HCEC 1CT (cell line): ENCODE results near the gene ITGB6.

Experiments used
- DNase-seq: peaks from one replicate; pipeline ENCODE4 v3.0.0-alpha.2; 2017

Gene ITGB6

GRCh38 chr2:160199683-160200389 lies at the start of gene ITGB6:
TSS of gene ITGB6 (minus strand) at chr2:160200272. CDS start at chr2:160200063, 209 bp downstream.
- no peak for DNase-seq

DNA sequence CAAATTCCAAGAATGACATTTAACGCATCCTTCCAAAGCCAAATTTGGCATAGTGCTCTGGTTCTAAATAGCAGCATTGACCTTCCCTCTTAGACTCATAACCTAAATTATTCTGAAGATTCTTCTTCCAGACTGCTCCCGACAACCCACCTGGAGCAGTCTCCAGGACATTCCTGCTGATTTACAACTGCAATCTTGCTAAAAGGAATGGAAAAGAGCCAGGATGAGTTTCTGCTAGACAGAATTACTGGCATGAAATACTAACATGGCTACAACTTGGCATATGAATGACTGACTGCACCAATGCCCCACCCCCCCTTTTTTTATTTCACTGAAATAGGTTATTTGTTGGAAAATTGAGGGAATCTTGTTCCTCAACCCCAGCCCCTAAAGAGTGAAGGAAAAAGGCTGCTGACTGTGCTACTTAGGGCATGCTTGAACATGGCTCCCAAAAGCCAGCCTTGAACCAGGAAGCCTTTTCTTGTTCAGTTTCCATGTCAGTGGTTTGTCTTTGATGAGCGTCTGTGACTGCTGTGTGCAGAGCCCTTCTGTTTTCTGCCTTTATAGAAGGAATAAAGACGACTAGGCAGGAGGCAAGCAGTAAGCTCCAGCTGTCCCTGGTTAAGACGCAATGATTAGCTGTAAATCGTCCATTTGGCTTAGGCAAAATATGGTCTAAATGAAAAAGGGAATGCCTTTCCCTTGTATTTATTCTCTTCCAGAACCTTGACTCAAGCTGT lies 47.4 kb upstream of the ITGB6 start:
- DNase-seq: no peak

DNA sequence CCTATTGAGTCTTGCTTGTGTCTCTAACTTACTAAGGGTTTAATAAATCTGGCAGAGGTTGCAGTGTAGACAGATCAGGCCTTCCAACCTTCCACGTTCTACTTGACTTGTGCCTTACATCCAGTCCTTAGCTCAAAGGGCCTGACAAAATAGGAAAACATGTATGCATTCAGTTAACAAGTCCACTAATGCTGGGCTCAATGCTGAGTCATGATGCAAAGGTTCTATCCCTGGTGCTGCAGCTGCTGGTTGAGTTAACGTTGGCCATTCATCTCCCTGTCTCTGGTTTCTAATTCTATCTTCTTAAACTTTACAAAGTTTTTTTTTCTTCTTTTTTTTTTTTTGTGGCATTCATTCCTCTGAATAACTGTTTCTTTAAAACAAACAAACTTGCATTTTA lies 46.3 kb upstream of the ITGB6 start:
- no peak for DNase-seq

DNA sequence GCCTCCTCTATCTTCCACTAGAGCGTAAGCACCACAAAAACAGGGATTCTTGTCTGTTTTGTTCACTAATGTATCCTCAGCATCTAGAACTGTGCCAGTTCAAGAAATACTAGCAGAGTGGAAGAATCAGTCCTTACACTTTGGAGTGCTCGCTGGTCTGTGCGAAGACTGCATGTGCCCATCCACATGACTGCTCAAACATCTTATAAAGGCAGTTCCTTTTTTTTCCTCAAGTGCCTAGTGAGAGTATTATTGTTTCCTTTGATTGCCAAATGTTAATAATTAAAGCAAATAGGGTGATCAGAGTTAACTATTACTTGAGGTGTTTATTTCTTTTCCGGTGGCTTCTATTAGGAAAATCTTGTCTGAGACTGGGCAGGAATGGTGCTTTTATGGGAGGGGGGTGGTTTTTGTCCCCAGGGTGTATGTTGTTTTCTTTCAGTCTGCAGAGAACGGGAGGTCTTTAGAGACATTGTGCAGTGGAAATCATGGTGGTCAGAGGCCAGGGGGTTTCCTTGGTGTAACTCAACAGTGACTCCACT lies 45.6 kb upstream of the ITGB6 start:
- DNase-seq: no peak

GRCh38 chr2:160242893-160243564 lies 43.0 kb upstream of the ITGB6 start:
- DNase-seq: no peak

DNA sequence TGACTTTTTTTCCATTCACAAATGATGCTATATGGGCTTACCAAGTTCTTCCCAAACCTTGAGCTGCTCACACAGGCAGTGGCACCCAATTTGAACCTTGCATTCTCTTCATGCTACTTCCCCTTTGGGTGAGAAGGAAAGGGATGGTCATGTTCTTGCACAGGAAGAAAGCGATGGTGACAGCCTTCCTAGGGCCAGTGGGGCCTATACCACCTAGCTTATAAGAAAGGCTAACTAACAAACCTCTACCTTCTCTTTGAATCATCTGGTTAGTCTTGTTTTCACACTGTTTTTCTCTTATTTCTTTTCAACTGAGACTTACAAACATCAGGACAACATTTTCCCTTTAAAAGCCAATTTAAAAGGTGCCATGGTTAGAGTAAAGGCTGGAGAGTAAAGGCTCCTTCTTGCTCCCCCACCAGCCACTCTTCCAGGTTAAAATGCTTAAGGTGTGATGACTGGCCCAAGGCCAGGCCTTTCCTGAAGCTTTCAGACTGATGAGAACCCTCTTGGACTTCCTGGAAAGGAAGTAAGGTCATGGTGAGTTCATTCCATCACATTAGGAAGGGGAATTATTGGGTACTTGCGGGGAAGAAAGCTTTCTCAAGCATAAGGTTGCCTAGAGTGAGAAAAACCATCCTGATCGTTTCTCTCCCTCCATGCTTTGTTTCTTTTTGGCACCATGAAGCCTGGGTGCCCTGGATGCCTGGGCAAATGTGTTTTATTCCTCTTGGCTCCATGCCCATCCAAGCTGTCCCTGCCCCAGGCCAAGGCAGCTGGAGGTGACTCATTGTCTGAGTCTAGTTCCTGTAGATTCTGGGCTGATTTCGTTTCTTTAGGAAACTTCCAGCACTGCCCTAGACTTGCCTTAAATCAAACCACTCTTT lies 41.4 kb upstream of the ITGB6 start:
- peak; percentile 76 for DNase-seq

DNA sequence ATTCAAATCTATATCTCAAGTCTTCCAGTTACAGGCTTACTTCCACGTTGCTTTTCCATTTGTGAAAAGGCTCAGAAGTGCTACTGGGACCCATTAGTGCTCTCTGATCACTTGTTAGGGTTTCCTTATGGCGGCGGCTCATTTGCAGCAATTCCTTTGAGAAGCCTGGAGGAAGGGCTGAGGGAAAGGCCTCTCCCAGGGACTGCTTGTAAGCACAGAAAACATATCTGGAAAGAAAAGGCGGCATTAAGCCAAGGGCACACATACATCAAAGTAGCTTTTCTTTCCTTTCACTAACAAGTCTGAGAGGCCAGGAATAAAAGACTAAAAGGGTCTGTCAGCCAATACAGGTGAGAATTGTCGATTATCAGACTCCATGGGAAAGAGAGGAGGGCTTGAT lies 39.4 kb upstream of the ITGB6 start:
- DNase-seq: no peak

DNA sequence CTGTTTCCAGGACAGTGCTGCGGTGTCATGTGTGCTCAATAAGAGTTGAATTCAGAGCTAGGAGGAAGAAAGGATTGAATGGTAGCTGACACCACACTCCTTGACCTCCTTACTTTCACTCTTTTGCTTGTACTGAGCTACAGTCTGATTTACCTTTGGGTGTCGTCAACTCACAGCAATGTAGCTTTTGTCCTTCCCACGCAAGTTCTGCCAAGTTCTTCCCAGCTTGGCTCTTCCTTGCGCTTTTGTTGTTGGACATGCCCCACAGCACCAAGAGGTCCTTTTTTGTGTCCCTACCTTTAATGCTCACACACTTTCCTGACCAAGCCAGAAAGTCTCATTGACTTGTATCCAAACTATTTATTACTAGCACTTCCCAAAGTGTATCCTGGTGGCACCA lies 38.3 kb upstream of the ITGB6 start:
- no peak for DNase-seq

GRCh38 chr2:160232905-160233475 lies 32.9 kb upstream of the ITGB6 start:
- no peak for DNase-seq

DNA sequence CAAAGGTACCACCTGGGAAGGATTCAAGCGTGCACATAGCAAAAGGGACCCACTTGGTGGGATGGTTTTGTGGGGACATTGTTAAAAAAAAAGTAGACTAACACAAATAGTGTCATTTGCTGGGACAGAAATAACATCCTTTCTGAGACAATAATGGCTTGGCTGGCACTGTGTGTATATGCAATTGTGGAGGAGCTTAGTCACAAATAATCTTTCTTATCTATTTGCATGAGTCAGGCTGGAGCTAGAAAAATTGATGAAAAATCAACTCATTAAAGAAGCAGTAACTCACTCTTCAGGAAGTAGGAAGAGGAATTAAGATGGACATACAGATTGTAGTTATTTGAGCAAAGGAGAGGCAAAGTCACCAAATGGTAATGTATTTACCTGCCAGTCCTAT lies 29.5 kb upstream of the ITGB6 start:
- peak; percentile 49 for DNase-seq

DNA sequence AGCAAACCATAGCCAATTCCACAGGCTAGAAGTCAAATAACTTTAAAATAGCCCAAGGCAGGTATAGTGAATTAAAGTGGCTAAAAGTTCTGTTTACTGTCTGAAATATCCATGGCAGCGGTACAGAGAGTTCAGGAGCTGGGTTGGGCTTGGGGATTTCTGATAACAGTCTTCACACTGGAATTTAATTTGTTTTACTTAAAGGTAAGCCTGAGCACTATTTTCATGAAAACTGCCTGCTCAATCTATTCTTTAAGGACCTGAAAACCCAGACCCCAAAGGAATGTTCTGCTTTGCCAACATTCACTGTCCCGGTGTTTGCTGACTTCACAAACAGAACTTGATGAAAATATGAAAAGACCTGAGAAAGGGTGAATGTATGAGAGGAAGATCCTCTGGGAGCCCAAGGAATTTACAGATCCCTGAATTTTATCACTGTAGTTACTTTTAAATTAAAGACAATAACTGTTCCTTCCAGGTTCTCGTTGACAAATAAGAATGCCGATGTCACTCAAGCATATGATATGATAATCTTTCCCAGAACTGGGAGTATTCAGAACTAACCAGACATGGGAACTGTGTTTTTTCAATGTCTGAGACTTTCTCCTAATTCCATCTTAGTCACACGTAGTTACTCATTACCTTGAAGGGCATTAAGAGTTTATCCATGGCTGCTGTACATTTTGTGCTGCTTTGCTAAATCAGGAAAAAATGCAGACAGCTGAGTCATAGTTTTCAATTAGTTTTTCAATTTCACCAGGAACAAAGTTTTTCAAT lies 28.3 kb upstream of the ITGB6 start:
- DNase-seq: peak; percentile 89

DNA sequence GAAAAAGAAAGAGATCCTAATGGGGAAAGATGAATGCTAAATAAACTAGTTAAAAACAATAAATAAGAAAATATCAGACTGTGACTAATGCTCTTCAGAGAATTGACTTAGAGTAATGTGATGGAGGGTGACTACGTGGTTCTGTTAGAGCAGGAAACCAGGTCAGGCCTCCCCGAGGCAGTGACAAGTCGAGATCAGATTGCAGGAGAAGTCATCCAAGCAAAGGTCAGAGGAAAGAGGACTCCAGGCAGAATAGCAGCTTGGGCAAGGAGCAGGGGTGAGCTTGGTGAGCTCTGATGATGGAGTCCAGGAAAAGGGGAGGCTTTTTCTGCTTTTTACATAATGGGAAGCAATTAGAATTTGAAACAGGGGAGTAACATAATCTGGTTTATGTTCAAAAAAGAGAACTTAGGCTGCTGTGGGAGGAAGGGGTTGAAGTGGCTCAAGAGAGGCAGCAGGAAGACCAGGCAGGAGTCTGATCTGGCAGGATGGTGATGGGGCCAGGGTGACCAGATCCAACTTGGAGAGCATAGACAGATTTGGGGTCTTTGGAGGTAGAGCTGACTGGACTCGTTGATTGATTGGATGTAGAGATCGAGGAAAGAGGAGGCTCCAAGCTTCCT lies 27.3 kb upstream of the ITGB6 start:
- DNase-seq: peak; percentile 83

DNA sequence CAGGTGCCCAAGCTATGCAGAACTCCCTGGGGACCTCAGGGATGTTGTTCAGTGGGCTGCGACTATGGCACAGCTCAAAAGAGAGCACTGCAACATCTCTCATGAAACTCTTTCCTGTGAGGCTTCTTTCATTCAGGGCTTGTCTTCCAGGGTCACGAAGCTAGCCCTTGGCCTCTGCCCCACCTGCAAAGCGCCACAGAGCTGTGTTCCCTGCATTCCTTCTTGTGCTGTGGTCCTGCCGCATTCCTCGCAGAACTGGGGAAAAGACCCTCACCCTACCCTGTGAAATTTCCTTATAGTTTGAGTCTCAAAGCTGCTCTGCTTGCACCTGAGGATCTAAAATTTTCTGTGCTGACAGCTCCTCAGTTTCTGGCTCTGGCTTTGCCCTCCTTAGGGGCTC lies 26.3 kb upstream of the ITGB6 start:
- no peak for DNase-seq

DNA sequence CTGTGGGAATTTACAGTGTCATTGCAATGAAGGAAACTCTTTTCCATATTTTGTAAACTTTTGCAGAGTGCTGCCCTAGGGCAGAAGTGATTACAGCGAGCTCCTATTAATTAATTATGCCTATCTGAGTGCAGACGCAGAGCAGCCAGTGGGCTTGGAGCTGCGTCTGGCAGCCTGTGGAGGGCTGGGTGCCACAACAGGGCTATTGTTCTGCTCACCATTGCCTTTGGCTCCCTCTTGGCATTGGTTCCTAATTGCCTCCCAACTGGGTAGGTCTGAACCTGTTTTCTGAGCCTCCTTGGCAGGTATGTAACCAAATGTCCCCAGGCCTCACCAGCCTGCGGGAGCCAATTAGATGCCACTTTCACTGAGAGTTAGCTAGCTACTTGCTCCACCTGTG lies 25.6 kb upstream of the ITGB6 start:
- DNase-seq: no peak

DNA sequence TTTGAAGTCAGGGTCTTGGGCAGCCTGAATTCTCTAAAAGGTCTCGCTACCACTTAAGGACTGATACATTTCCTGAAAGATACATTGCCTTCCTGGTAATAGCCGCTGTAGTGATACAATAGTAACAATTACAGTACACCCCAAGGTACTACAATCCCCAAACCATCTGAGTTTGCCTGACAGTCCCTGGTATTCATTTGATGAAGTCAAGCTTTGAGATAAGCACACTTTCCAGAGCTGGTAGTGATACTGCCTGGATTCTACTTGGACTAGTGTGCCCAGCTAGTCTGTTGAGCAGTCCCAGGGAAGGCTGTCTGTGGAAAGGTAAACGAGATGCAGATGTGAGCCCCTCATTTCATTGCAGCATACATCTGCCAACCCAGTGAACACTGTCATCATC lies 24.4 kb upstream of the ITGB6 start:
- DNase-seq: no peak

- DNase-seq: peak; percentile 96
Measured at GRCh38 chr2:160224060-160224459, 24.0 kb upstream of the ITGB6 start.

- no peak for DNase-seq
Measured at GRCh38 chr2:160223560-160223959, 23.5 kb upstream of the ITGB6 start.

GRCh38 chr2:160222546-160223283 lies 22.6 kb upstream of the ITGB6 start:
- DNase-seq: no peak

DNA sequence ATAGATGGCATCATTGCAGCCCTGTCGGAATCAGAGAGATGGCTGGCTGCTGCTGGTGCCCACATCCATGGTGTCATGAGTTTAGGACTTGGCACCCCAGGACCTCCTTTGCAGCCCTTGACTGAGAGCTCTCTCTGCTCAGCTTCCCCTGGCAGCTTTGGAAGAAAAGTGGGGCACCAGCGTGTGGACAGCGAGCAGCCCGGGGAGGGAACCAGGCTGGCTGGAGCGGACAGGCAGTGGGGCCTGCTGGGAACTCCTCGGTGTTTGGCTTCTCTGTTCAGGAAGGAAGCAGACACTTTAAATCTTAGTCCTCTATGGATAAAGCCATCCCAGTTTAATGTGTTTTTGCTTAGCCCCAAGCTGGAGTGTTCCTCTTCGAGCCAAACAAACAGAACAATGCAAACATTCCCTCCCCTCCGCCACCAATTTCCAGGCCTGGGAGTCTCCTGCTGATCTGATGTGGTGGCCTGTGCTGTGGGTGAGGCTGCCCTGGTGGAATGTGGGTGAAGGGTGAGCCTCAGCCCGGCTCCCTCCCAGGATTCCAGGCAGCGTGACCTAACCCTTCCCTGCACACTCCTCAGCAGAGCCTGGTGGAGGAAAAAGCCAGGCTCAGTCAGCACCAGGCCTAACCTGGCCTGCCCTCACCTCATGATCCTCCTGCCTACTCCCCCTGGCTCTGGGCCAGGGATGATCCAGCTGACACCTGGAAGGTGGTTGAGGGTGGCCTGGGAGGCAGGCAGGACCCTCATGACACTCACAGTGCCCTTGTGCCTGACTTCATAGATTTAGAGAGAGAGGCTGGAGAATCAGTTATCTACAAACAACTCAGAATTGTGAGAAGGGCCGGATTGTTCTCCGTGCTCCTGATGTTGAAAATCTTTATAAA lies 21.6 kb upstream of the ITGB6 start:
- DNase-seq: peak; percentile 84
